Islet of Langerhans (tissue), 1 donor: ENCODE measurements around the gene ZNF148.

Experiments used
- FAIRE-seq: peaks from one replicate; lab custom pipeline; 2011; peaks lifted over from hg19 to GRCh38; lab: Jason Lieb, UNC

Gene ZNF148

DNA sequence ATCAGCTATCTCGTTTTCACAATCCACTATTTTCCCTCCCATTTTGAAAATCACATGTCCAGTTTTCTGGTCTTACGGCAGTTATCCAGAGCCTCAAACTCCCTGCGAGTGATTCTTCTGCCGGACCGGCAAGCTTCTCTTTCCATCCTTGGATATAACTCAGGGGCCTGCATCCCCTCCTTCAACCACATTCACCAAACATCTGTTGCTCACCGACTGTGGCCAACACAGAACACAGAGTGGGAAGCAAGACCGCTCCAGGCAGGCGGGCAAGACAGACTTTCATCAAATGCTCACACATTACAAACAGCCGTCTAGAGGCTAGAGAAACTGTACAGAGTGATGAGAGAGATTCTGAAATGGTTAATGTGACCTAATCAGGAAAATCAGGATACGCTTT is 154.9 kb downstream of the ZNF148 start:
- no peak for FAIRE-seq

DNA sequence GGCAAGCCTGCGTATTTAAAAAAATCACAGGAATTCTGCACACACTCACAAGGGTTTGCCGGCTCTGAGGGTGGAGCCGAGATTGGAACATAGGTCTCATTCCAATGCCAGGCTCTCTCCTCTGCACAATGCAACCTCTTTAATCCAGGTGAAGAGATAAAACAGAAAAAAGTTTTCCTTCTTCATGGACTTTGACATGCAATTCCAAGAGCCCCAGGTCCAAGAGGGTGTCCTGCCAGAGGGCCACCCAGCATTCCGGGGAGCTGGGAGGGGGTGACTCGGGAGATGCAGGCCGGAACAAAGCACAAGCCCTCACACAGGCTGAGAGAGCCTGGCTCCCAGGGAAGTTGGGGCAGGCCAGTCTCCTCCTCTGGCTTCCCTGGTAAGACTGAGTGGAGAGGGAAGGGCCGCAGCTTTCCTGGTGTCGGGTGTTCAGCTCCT is 155.8 kb downstream of the ZNF148 start:
- FAIRE-seq, result no peak

DNA sequence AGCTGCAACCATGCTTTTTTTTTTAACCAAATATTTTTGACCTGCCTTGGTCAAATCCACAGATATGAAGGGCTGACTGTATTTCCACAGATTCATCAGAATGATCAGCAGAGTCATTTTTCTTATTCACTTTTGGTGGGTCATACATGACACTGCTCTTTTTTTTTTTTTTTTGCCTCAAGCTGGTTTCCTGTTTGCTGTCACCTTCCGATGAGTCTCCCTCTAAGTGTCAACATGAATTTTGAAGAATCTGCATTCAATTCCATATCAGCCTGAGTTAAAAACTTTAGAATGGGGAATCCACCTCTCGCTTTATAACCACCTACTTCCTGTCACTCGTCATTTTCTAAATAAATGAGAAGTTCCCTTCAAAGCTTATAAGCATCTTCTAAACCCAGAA is 160.4 kb downstream of the ZNF148 start:
- no peak for FAIRE-seq

DNA sequence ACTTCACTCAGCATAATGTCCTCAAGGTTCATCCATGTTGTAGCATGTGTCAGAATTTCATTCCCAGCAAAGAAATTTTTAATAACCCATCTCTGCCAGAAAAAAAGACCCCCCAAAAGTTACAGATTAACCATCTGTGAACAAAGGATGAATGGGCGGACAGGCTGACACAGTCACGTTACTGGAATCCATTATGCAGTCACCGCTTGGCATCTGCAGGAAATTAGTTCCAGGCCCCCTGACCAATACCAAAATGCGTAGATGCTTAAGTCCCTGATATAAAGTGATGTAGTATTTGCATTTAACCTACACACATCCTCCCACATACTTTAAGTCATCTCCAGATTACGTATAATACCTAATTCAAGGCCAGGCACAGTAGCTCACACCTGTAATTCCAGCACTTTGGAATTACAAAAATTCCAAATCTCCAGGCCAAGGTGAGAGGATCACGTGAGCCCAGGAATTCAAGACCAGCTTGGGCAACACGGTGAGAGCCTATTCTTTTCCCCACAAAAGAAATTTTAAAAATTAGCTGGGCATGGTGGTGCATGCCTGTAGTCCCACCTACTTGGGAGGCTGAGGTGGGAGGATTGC is 161.1 kb downstream of the ZNF148 start:
- FAIRE-seq, result no peak

DNA sequence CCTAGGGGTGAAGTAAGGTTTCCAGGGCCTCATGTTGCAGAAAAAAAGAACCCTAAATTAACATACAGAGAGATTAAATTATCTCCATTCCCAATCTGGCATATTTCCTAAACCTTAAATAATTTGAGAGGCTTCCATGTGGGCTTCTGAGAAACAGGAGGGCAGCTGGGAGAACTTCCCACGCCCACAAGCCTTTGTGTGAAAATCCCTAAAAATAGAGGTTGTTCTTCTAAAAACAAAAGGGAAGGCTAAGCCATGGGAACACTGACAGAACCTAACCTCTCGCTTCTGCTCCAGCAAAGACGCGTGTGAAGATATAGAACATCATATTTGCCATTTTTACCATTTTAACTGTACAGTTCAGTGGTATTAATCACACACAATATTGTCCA is 161.8 kb downstream of the ZNF148 start:
- no peak for FAIRE-seq

DNA sequence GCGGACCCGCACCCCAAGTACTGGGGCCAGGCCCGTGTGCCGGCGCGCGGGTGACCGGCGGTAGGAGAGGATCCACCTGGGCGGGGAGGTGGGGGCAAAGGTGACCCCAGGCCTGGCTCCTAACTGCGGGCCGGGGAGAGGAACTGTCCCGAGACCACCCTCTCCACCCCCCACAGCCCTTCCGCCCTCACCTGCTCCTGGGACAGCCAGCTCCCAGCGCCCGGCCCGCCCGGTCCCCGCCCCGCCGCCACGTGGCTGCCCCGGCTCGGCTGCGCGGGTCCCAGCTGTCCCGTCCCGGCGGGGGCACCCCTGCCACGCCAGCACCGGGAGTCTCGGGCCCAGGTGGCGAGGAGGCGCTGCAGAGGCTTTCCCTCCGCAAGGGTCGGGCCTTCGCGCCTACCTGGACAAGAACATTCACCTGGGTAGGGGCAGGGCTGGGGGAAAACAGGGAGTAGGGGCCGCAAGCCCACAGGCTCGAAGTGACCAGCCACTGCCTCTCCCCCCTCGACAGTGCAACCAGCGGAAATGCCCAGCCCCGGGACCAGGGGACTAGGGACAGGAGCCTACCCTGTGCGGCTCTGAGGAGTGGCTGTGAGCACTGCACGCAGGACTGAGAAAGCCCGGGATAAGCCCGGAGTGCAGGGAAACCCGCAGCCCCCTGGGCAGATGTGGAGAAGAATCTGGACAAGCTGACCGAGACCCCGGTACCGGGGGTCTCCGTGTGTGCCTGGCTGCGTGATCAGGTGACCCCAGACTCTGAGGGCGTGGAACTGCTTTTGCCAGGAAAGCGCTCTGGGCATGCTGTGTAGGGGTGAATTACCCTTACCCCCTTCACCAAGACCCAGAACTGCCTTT is 162.4 kb downstream of the ZNF148 start, which contains the start of gene SLC12A8:
SLC12A8 (minus strand) TSS at position 240 of the 855 bp plus-strand sequence. CDS start 1,399 bp downstream, outside the sequence.
- FAIRE-seq, result no peak

DNA sequence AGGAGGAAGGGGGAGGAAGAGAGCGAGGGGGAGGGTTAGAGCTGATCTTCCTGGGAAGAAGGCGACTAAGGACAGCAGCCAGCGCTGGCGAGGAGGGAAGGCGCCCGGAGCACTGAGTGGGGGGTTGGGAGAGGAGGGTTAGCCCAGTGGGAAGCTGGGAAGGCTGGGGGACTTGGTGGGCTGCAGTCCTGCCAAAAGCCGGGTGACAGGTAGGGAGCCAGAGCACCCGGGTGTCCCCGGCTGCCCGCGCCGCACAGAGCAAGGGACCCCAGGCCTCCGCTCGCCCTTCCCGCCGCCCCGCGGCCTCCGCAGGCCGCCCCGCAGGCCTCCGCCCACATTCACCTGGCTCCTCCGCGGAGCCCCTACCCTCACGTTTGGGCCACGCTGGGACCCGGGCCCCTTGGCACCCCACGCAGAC is 163.0 kb downstream of the ZNF148 start:
- FAIRE-seq, result no peak

DNA sequence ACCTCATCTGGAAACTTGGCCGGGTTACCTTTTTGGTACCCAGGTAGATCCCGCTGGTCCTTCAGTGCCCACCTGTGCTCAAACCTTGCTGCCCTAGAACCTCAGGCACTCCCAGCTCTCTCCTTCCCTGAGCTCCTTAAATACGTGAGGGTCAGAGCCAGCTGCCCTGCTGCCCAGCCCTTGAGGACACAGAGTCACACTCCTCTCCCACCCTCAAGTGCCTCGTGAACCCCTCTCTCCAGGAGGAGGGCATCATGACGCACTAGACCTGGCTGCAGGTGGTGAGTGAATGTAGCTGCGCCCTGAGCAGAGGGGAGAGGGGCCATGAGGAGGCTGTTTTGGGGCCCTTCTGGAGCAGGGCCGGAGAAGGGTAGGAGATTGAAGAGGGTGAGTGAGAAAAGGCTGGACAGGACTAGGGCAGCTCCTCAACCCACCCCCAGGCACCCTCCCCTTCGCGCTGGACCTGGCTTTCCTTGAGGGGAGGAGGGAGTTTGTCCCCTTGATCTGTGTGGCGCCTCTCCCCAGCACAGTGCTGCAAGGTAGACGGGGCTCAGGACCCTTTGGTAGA is 163.5 kb downstream of the ZNF148 start:
- FAIRE-seq, result no peak

DNA sequence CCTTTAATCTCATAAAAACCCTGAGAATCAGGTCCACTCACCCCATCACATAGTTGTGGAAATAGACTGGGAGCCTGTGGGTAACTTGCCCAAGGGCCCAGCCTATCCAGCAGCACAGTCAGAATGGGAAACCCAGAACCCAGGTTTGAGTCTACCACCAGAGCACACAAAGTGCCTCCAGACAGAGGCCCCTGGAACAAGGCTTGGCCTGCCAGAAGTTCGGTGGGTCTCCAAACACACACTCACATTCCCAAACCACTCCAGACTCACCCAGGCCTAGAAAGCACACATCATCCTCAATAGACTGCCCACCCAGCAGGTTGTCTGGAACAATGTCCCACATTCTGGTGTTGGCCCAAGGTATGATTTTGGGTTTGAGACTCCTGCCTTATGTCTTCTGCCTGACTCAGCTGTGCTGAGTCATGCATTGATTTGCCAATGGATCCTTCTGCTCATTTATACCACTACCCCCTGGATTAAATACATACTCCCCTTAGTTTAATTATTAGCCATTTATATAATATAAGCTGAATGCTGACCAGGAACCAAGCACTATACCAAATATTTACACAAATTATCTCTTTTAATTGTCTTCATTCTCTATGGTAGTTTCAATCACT is 167.1 kb downstream of the ZNF148 start:
- FAIRE-seq, result peak; percentile 53

DNA sequence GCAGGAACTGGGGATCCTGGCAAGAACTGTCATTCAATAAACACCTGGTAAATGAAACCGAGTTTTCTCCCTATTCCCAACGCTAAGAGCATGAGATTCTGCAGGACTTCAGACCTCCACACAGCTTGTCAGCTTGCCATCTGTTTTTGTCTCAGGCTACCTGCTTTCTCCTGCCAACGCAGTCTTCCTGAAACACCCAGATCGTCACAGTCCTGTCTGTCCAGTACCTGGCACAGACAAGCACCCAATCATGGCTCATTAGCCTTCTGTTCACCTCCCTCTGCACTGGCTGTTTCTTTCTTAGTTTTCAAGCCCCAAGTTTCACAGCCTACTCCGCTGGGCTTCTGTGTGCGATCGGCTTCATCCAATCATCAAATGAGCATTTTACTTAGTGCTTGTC is 167.6 kb downstream of the ZNF148 start:
- peak; percentile 94 for FAIRE-seq

DNA sequence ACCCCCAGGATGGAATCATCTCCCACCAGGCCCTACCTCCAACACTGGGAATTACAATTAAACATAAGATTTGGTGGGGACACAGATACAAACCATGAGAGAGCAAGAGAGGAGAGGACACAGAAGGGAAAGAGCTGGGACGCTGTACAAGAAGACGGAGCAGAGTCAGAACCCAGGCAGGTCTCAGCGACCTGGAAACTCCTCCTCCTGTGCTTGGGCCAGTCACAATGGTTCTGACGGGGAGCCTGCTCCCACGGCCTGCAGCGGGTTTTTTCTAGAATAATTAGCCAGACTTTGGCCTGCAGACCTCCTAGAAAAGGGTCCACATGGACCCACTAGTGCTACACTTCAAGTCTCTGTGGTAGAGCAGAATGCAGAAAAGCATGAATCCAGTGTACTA is 168.2 kb downstream of the ZNF148 start:
- no peak for FAIRE-seq

DNA sequence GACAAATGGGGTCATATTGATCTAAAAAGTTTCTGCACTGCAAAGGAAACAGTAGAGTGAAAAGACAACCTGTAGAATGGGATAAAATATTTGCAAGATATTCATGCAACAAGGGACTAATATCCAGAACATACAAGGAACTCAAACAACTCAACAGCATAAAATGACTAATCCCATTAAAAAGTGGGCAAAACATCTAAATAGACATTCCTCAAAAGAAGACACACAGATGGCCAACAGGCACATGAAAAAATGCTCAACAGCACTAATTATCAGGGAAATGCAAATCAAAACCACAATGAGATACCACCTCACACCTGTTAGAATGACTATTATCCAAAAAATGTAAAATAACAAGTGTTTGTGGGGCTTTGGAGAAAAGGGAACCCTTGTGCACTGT is 171.4 kb downstream of the ZNF148 start:
- no peak for FAIRE-seq

DNA sequence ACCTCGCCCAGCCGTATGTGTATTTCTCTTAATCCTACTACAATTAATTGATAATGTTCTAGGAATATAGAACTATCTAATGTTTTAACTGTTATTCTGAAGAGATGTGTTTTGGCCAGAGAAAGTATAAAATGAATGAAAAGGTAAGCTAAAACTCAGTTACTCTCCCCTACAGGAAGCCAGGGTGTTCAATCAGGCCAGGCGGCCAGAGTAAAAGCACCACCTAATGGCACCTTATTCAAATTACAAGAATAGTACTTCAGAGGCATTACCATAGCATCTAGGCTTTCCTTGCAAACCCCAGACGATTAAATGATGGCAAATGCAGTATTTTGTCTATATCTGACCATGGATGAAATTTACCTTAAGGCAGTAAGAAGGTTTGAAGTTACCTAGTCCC is 172.9 kb downstream of the ZNF148 start:
- no peak for FAIRE-seq

DNA sequence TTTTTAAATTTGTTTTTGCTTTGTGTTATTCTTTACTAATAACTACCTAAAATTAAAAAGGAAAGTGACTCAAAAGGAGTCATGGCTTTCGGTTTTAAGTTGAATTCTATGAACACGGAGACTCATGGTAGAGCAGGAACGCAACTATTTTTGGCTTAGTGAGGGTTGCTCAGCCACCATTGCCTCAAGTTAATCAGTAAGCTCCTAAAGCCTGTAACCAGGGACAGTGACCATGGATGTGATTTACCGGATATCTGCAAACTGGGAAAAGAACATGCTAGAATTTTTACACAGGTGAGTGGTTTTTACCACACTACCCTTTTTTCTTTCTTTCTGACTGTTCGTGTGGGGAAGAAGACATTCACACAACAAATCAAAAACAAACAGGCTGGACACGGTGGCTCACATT is 174.4 kb downstream of the ZNF148 start:
- FAIRE-seq, result no peak

DNA sequence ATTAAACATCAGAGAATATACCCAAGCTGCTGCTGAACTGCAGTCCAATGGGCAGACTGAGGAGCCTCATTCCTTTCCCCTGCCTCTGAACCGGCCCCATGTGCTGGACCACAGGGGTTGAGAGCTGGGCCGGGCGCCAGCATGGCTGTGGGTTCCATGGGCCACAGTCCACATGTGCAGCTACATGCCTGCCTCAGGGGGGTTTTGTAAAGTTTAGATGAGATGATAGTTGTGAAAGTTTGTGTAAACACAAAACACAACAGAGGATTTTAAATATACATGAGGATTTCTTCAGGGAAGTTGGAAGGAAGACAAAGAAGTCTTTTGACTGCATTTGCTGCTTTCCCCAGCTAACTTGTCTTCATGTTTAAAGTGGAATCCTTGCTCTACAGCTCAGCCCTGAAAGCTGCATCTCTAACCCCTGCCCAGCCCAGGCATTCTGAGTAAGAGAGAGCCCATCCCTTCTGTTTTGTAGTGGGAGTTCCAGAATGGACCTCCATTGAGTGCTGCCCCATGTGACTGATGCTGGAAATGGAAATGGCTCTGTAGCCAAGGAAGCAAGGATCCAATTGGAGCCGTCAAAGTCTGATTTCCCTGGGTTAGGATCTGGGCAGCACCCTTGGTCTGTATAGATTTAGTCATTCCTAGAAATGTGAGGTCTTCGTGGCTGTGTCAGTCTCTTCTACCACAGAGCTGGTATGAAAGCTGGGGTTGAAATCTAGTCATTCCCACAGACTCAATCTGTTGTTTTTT is 180.1 kb downstream of the ZNF148 start:
- no peak for FAIRE-seq

DNA sequence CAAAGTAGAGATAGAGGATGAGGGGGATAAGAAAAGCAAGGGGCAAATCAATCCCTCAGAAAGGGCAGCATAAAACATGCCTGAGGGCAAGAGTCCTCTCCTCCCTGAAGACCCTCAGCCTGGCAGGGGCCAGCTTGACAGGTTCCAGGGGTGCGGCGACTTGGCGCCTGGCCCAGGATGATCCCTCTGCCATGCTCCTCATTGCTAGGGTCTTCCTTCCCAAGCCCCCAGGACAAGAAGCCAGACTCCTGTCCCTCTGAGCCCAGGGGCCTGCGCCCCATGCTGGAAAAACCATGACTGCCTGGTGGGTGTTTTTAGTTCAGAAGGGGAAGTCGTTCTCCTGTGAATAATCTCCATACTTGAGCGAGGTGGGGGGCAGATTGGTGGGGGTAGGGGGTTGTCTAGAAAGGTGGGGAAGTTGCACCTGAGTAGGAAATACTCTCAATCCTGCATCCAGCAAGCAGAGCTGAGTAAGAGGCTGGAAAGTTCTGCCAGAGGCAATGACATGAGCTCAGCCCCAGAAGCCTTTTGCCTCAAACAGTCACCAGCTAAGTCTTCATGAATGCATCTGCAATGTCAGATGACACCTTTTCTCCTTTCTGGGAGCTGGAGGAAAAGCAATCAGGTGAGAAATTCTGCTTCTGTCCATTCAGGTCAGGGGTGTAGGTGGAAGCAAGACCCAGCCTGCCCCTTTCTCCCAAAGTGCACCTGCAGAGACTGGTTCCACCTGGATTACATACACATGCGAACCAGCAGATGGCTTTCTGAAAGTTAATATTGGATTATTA is 180.9 kb downstream of the ZNF148 start:
- FAIRE-seq, result no peak

DNA sequence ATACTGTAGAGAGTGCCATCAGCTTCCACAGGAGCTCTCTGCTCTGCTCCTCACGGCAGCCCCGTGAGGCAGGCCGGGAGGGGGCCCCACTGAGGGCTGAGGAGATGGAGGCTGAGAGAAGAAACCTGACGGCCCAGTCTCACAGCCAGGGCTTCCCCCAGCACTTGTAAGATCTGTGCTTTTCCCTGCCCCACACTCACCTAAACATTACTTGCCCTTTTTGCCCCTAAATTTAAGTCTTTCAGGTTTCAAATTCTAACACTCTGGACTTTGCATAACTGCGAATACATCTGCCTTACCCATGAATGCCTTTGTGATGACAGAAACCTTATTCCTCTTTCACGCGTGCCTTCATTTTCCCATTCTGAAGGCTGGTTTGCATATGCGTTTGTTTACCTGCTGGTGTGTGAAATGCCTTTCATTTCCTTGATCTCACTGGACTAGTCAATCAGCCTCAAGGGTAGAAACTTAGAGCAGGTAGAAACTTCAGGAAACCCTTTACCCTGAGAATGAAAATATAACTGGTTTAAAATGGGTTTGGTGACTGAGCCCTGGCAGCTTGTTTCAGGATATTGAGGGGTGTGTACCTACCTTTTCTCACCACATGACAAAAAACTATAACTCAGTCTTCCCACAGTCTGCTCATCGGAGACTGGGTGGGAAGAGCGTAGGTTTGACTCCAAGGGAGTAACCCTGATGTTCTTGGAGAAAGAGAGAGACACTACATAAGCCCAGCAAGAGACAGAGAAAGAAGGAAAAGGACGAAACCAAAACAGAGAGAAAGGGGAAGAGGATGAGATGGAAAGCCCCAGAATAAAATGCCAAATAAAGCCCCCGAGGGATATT is 182.7 kb downstream of the ZNF148 start:
- no peak for FAIRE-seq

DNA sequence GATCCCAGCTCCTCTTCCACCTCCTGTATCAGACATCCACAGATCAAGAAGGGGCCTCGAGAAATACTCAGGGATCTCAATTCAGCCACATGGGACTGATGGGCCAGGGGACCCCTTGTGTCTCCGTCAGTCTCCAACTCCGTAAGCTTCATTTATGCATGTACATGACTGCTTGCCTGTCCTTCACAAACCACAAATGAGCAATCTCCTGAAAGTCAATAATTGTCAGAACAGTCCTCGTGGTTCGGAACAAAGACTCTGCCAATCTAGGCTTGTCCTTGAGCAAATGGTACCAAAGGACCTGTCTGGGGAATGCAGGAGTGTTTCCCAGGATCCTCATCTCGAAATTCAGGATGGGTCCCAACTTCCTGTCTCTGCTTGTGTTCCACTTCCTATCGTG is 183.4 kb downstream of the ZNF148 start:
- no peak for FAIRE-seq

DNA sequence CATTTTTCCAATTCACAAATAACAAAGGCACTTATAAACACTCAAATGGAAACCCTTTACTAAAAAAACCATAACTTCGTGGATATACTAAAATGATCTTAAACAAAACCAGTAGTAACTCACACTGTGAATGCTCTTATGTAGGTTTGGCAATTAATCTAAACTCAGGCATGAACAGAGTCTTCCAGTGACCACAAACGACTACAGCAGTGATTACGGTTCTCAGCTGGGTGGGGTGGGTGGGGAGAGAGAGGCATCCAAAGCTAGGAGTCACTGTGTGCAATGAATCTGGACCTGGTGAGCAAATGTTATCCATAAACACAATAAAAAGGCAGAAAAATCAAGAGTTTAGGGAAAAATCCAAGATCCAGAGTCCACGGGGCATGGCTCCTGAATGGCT is 183.9 kb downstream of the ZNF148 start:
- FAIRE-seq, result no peak

DNA sequence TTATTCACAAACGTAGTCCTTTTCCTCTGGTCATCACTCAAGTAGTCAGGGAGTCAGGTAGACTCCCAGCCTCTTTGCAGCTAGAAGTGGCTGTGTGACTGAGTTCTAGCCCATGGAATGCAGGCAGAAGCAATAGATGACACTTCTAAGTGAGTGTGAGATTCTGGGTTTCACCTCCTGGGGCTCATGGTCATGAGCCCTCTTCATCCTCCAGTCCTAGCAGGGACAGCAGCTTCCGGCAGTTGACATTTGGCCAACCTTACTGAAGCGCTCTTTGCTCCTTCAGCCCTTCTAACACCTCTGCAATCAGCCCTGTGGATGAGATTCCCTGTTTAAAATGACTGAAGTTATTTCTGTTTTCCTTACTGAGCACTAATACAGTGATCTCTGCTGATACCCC is 184.3 kb downstream of the ZNF148 start:
- no peak for FAIRE-seq
